ENCODE data around the gene CTLA4.

CTLA4 gene

GRCh38 chr2:203915256-203915655, 47.7 kb downstream of the CTLA4 start:
- no peak for TF ChIP-seq CTCF (IDR thresholded peaks at IDR 0.05; ENCODE audit: low read length, missing control alignments)
- no peak overlapping the region for H3K4me3 ChIP-seq (replicated peaks; ENCODE audit: low read depth, low read length)
- no peak for DNase-seq (ENCODE audit: low read depth)

DNA sequence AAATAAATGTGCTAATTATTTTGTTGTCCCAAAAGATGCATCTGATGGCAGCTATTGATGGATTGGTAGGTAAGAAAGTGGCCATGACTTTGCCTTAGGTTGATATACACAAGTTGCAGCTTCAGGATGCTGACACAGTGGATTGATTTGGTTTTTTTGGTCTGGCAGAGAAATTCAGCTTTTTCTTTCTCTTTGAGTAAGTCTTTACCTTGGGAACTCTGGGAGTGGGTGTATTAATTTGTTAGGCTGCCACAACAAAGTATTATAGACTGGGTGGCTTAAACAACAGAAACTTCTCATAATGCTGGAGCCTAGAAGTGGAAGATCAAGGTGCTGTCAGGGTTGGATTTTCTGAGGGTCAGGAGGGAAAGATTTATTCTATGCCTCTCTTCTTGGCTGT, 49.2 kb downstream of the CTLA4 start:
- H3K4me3 ChIP-seq (replicated peaks; ENCODE audit: low read depth, low read length), result no peak overlapping the region
- DNase-seq (ENCODE audit: low read depth), result no peak
- no peak for TF ChIP-seq CTCF (IDR thresholded peaks at IDR 0.05; ENCODE audit: low read length, missing control alignments)

- peak; percentile 29 for DNase-seq (ENCODE audit: low read depth)
- H3K4me3 ChIP-seq (replicated peaks; ENCODE audit: low read depth, low read length), result no peak overlapping the region
- no peak for TF ChIP-seq CTCF (IDR thresholded peaks at IDR 0.05; ENCODE audit: low read length, missing control alignments)
These were observed 50.7 kb downstream of the CTLA4 start for GRCh38 chr2:203918264-203918663.

- no peak for TF ChIP-seq CTCF (IDR thresholded peaks at IDR 0.05; ENCODE audit: low read length, missing control alignments)
- peak; percentile 7 for DNase-seq (ENCODE audit: low read depth)
- H3K4me3 ChIP-seq (replicated peaks; ENCODE audit: low read depth, low read length), result no peak overlapping the region
These were observed 51.3 kb downstream of the CTLA4 start for GRCh38 chr2:203918839-203919238.

All from fibroblast of pulmonary artery (primary cell).